PC-3 (cell line): ENCODE data around the gene SLC6A18.

Experiments
- CTCF ChIP-seq: fragments of 300-600 bp; sonication (generic); conservative IDR thresholded peaks from 2 replicates; pipeline ENCODE4 v1.5.1; 2017; ENCODE audit warnings: antibody characterized with exemption, low read depth, mild to moderate bottlenecking, low read length
- EZH2 ChIP-seq: fragments of 300-600 bp; sonication (generic); IDR thresholded peaks from one replicate; pipeline ENCODE4 v1.6.1; 2017; ENCODE audit warnings: antibody characterized with exemption, mild to moderate bottlenecking, low read length; ENCODE audit not compliant: unreplicated experiment

DNA sequence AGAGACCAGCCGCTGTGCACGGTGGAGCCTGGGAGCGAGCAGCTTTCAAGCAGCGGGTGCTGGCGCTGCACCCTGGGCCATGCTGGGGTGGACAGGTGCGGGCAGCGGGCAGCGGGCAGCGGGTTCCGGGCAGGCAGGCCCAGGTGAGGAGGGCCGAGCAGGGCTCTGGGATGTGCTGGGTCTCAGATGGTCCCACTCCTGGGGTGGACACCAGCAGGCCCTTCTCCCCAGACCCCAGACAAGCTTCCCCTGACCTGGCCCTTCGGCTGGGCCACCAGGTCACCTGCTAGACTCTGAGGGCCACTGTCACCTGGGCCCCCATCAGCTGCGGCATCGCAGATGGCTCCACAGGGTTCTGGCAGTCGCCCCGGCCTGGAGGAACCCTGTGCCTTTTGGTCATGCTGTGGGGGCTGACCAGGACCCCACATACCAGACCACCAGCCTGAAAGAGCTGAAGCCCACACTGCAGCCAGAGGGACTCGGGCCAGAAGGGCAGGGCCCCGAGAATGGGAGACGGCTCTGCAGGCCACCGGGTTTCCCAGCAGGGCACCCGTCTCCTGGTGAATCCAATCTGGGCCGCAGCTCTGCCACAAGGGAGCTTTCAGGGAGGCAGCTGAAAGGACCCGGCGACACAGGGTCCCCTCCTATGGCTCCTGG is 21.7 kb upstream of the SLC6A18 start:
- TF ChIP-seq EZH2 (no peak), CTCF (no peak)
